Measurements from ENCODE around the gene LYST. TPM values are rescaled to one million over a fixed set of nuclear protein-coding genes. Genes with fewer than 3 reads are reported as not detected.

The LYST gene
- total and polyA plus RNA-seq, 2 of the 8 experiments (the other 6 are each of a cell fraction or from before 2014, with no cell fraction given): 0.29 to 0.58 TPM

DNA sequence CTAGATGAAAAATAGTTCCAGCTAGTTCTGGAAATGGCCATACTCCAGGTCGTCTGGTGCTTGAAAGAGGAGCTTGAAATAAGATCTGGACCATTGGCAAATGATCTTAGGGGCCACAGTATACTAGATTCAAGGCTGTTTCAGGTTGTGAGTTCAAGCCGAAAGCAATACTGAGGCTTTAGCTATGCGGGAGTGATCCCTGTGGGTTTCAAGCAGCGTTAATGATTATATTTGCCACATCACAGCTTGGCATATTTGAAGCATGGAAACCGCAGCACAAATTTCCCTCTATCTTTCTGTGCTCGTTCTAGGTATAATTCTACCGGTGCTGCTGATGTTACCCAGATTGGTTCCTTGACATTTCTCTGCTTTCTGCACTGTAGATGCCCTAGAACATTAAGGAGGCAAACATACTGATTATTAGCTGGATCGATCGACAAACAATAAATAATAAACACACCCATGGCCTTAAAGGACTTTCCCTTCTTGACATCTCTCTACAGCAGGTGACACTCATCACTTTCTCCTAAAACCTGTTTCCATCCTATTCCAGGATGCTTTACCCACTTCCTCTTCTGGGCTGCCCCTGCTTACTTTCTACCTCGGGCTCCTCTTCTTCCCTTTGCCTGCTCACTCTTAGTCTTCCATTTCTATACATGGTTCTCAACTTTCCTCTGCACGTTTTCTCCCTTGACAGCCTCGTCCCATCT lies 40.6 kb upstream of the LYST start:
- WGBS, 2 experiments (ENCODE audit: extremely low coverage in 1 of 2, insufficient coverage in 1 of 2, insufficient read length in 1 of 2, insufficient replicate concordance in 2 of 2, low coverage in 1 of 2, low lambda C conversion rate in 2 of 2, missing lambda C conversion rate in 1 of 2): 86% methylated on average over 12 of the region's 12 CpGs; no CpG with 5 or more reads in 1 of the 2 experiments
- no peak for DNase-seq (ENCODE audit: low read depth in 1 of 2, low spot score in 2 of 2)
- CTCF ChIA-PET (ENCODE audit: partially characterized antibody): interaction anchor here (1.0 to 1.7 kb wide), 4 partner anchors 10 to 36 kb away, joined by 3 to 5 read pairs (median 4); no protein-coding TSS in a partner anchor
- TF ChIP-seq, protein P1, sequence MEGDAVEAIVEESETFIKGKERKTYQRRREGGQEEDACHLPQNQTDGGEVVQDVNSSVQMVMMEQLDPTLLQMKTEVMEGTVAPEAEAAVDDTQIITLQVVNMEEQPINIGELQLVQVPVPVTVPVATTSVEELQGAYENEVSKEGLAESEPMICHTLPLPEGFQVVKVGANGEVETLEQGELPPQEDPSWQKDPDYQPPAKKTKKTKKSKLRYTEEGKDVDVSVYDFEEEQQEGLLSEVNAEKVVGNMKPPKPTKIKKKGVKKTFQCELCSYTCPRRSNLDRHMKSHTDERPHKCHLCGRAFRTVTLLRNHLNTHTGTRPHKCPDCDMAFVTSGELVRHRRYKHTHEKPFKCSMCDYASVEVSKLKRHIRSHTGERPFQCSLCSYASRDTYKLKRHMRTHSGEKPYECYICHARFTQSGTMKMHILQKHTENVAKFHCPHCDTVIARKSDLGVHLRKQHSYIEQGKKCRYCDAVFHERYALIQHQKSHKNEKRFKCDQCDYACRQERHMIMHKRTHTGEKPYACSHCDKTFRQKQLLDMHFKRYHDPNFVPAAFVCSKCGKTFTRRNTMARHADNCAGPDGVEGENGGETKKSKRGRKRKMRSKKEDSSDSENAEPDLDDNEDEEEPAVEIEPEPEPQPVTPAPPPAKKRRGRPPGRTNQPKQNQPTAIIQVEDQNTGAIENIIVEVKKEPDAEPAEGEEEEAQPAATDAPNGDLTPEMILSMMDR (IDR thresholded peaks at IDR 0.05; ENCODE audit: control extremely low read depth in 1 of 3, insufficient read depth in 1 of 3, low read depth in 1 of 3, low read length in 3 of 3): no peak
- TF ChIP-seq CHD1 (IDR thresholded peaks at IDR 0.05; ENCODE audit: low read depth, low read length): no peak
- TF ChIP-seq JUND (IDR thresholded peaks at IDR 0.05; ENCODE audit: low read length): no peak
- TF ChIP-seq, protein P2, sequence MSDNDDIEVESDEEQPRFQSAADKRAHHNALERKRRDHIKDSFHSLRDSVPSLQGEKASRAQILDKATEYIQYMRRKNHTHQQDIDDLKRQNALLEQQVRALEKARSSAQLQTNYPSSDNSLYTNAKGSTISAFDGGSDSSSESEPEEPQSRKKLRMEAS (IDR thresholded peaks at IDR 0.05): no peak
- TF ChIP-seq YY1 (IDR thresholded peaks at IDR 0.05; ENCODE audit: low read depth, low read length): no peak
- TF ChIP-seq JUN (IDR thresholded peaks at IDR 0.05; ENCODE audit: low read depth, low read length): no peak
- TF ChIP-seq NRF1 (IDR thresholded peaks at IDR 0.05; ENCODE audit: low read depth, low read length): no peak
- TF ChIP-seq, protein P3, sequence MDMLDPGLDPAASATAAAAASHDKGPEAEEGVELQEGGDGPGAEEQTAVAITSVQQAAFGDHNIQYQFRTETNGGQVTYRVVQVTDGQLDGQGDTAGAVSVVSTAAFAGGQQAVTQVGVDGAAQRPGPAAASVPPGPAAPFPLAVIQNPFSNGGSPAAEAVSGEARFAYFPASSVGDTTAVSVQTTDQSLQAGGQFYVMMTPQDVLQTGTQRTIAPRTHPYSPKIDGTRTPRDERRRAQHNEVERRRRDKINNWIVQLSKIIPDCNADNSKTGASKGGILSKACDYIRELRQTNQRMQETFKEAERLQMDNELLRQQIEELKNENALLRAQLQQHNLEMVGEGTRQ (IDR thresholded peaks at IDR 0.05; ENCODE audit: low read length): no peak

More for the DNA sequence above, 40.6 kb upstream of the LYST start:
- Histone ChIP-seq H4K8ac (ENCODE audit: extremely low read depth, insufficient read depth, low read length) (no peak overlapping the region), H2BK120ac (replicated peaks; ENCODE audit: low read depth, low read length) (no peak overlapping the region), H3K4me3 (ENCODE audit: extremely low read depth in 1 of 4, insufficient read depth in 2 of 4, low read depth in 3 of 4, low read length in 4 of 4) (no peak overlapping the region), H2AFZ (ENCODE audit: low read length) (no peak overlapping the region), H3K79me1 (ENCODE audit: low read depth, low read length) (no peaks in the 10 kb centered on the region), H3K27me3 (replicated peaks in 1 of 4; ENCODE audit: control insufficient read depth in 3 of 4, extremely low read depth in 1 of 4, insufficient read depth in 3 of 4, low read length in 3 of 4) (no peaks in the 10 kb centered on the region), H3K9me3 (ENCODE audit: insufficient read depth in 2 of 2, low read depth in 1 of 2, low read length in 1 of 2) (no peaks in the 10 kb centered on the region), H3K4ac (replicated peaks; ENCODE audit: insufficient read length, low read depth, low read length) (no peak overlapping the region), H3K56ac (replicated peaks; ENCODE audit: insufficient read length, low read depth, low read length) (no peak overlapping the region), H3K4me2 (ENCODE audit: insufficient read depth in 1 of 2, low read depth in 2 of 2, low read length in 2 of 2) (no peak overlapping the region), H2BK5ac (ENCODE audit: low read depth, low read length) (no peak overlapping the region), H3K27ac (ENCODE audit: low read depth, low read length) (no peak overlapping the region), H3K4me1 (replicated peaks in 1 of 4; ENCODE audit: control insufficient read depth in 3 of 4, insufficient read depth in 4 of 4, low read length in 3 of 4) (peaks cover 0 to 3% (median 1%) of the 10 kb centered on the region in 4 experiments; a peak in 3 of 7 replicates), H3K36me3 (ENCODE audit: control insufficient read depth in 2 of 4, insufficient read depth in 4 of 4, low read length in 3 of 4) (no peaks in the 10 kb centered on the region), H2BK15ac (ENCODE audit: low read length) (no peak overlapping the region), H4K20me1 (replicated peaks in 1 of 2; ENCODE audit: control insufficient read depth in 1 of 2, insufficient read depth in 2 of 2, low read length in 2 of 2) (no peaks in the 10 kb centered on the region), H4K91ac (replicated peaks; ENCODE audit: insufficient read length, low read length) (no peak overlapping the region), H2AK5ac (ENCODE audit: low read depth, low read length) (no peak overlapping the region), H3K79me2 (ENCODE audit: control insufficient read depth in 1 of 2, insufficient read depth in 2 of 2, low read length in 2 of 2) (no peaks in the 10 kb centered on the region), H3K23me2 (ENCODE audit: low read depth, low read length) (no peaks in the 10 kb centered on the region; the same call in 1 of the 2 replicates), H3K9ac (replicated peaks in 1 of 4; ENCODE audit: extremely low read depth in 1 of 4, low read depth in 3 of 4, low read length in 3 of 4) (no peak overlapping the region), H4K5ac (ENCODE audit: insufficient read length, low read depth, low read length) (no peak overlapping the region), H2BK20ac (ENCODE audit: low read length) (no peak overlapping the region), H3K18ac (ENCODE audit: extremely low read depth, low read length) (no peak overlapping the region), H2BK12ac (ENCODE audit: low read depth, low read length) (no peak overlapping the region), H3K14ac (ENCODE audit: insufficient read length) (no peak overlapping the region), H3K23ac (ENCODE audit: insufficient read length) (no peak overlapping the region)
- POLR2A ChIA-PET (ENCODE audit: partially characterized antibody): interaction anchor here (1.1 kb wide), 1 partner anchor 13 kb away, joined by 3 read pairs; no protein-coding TSS in a partner anchor
- FAIRE-seq: no peak

All from H1 (cell line).